Spleen (tissue), 11 donors: ENCODE results near the gene PDE4B. TPM values are rescaled to one million over a fixed set of nuclear protein-coding genes. Genes with fewer than 3 reads are reported as not detected.
"Not testable (repeated sequence)": the region's sequence is repeated elsewhere in the genome, so short reads cannot be mapped to it uniquely, and the experiment has no call there.

Experiments
- DNase-seq: peaks from one replicate; pipeline ENCODE4 v3.0.0-alpha.2; 2020
- H3K27ac ChIP-seq, 8 donors: fragments of 200-600 bp; sonication (generic) in 7 of 8; 1 replicate in 4 of 8; 2 replicates in 4 of 8; pipeline versions ENCODE4 v1.5.0 to v1.8.0; 2016 to 2021; ENCODE audit warnings: inconsistent platforms in 4 of 8, mild to moderate bottlenecking in 4 of 8, moderate library complexity in 1 of 8
- H3K27me3 ChIP-seq, 7 donors: fragments of 200-600 bp; sonication (generic) in 6 of 7; replicated peaks in 1 of 7; 1 replicate in 4 of 7; 2 replicates in 3 of 7; pipeline versions ENCODE4 v1.5.0 to v1.8.0; 2016 to 2021; ENCODE audit warnings: inconsistent platforms in 3 of 7, mild to moderate bottlenecking in 1 of 7
- H3K36me3 ChIP-seq, 6 donors: fragments of 200-600 bp; sonication (generic) in 5 of 6; 1 replicate in 4 of 6; 2 replicates in 2 of 6; pipeline versions ENCODE4 v1.5.0 to v1.8.0; 2016 to 2021; ENCODE audit warnings: inconsistent platforms in 2 of 6
- H3K4me1 ChIP-seq, 6 donors: fragments of 200-600 bp; sonication (generic) in 5 of 6; 1 replicate in 3 of 6; 2 replicates in 3 of 6; pipeline versions ENCODE4 v1.5.0 to v1.8.0; 2016 to 2021; ENCODE audit warnings: inconsistent platforms in 3 of 6
- H3K4me3 ChIP-seq, 8 donors: fragments of 200-600 bp; sonication (generic) in 7 of 8; 1 replicate in 4 of 8; 2 replicates in 4 of 8; pipeline versions ENCODE4 v1.5.0 to v1.8.0; 2016 to 2021; ENCODE audit warnings: inconsistent platforms in 4 of 8, mild to moderate bottlenecking in 4 of 8, moderate library complexity in 2 of 8
- H3K9me3 ChIP-seq, 8 donors: fragments of 200-600 bp; sonication (generic) in 7 of 8; 1 replicate in 4 of 8; 2 replicates in 4 of 8; pipeline versions ENCODE4 v1.5.0 to v1.8.0; 2016 to 2021; ENCODE audit warnings: inconsistent platforms in 4 of 8
- POLR2A ChIP-seq, 3 donors: fragments of 450-650 bp; IDR thresholded peaks; one replicate each; pipeline ENCODE4 v1.5.1; 2017; ENCODE audit warnings: antibody characterized with exemption in 3 of 3, mild to moderate bottlenecking in 1 of 3
- POLR2AphosphoS5 ChIP-seq, 3 donors: sonication (generic); formaldehyde crosslinking; IDR thresholded peaks; one replicate each; pipeline ENCODE4 v1.5.1; 2017; ENCODE audit warnings: antibody characterized with exemption in 3 of 3
- WGBS, 5 donors: extraction: QIAGEN DNeasy Blood & Tissue Kit in 3 of 5; methylation state at CpG; one replicate each; pipeline versions ENCODE4 v1.1.5 to v1.1.7; 2013 to 2018; 5-methylcytosine and 5-hydroxymethylcytosine counted together
- intact Hi-C: fragments of 100-400 bp; cut with DNase I; formaldehyde crosslinking; loops from one replicate; pipeline ENCODE4 v1.15.0; 2023; ENCODE audit warnings: low total_unique reads
- polyA plus RNA-seq, 3 donors: library from polyadenylated mRNA; stranded (reverse); fragments of 200-250 nt; gene quantifications; one replicate each; pipeline ENCODE4 v1.2.1, GENCODE V29; 2013
- total RNA-seq, 7 donors: library from RNA; depleted of rRNA in 3 of 7; stranded (reverse); fragments of >200 nt in 3 of 7; fragmentation: NEBNext Ultra II Directional in 4 of 7; extraction: Animal tissue kit (Norgen Biotek cat#: 25700) in 4 of 7; gene quantifications; one replicate each; pipeline versions ENCODE4 v1.1.0 to v1.2.1, GENCODE V29; 2016 to 2021
- TF ChIP-seq, protein P1 (sequence below), 11 experiments: fragments of 200-600 bp in 7 of 11; fragments of 450-650 bp in 4 of 11; sonication (generic) in 4 of 11; IDR thresholded peaks in 8 of 11; conservative IDR thresholded peaks in 3 of 11; 1 replicate in 7 of 11; 2 replicates in 4 of 11; pipeline versions ENCODE4 v1.4.0 to v1.8.0; 2016 to 2021; ENCODE audit warnings: antibody characterized with exemption in 11 of 11, inconsistent platforms in 4 of 11, mild to moderate bottlenecking in 1 of 11
- donor health status: healthy with polysubstance abuse.
- donor health status: DM: no; HTN: no; CAD: no; lungs with moderate emphysema.
- donor health status: DM: no; HTN: no; CAD: no.
- donor health status: Bipolar disorder and iron deficiency.
- donor health status: healthy.
- donor health status: DM: no; HTN: no; CAD: no.
- donor health status: DM: yes; HTN: yes; CAD: no.

PDE4B gene
- total and polyA plus RNA-seq, 10 donors = 12.6 to 88.2 (median 51.9) TPM

DNA sequence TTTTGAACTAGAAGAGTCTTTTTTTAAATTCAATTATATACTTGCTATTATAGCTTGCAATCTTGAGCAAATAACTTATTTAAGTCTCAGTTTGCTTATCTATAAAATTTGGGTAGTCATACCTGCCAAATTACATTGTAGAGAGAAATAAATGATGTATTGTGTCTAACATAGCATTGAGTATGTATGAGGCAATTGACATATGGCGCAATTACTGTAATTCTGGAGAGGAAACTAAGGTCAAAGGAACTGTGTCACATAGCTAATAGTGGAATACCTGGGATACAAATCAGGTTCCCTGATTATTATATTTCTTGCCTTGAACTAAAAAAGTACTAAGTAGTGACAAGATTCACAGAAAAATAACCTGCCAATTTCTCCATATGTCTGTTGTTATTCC, 302.5 kb downstream of the PDE4B start:
- peaks cover 0 to 5% (median 0%) of the 10 kb centered on the region in 8 donors for H3K9me3 ChIP-seq
- TF ChIP-seq POLR2AphosphoS5 (IDR thresholded peaks at IDR 0.05) = no peak
- no peak for TF ChIP-seq POLR2A (IDR thresholded peaks at IDR 0.05)
- TF ChIP-seq, protein P1, sequence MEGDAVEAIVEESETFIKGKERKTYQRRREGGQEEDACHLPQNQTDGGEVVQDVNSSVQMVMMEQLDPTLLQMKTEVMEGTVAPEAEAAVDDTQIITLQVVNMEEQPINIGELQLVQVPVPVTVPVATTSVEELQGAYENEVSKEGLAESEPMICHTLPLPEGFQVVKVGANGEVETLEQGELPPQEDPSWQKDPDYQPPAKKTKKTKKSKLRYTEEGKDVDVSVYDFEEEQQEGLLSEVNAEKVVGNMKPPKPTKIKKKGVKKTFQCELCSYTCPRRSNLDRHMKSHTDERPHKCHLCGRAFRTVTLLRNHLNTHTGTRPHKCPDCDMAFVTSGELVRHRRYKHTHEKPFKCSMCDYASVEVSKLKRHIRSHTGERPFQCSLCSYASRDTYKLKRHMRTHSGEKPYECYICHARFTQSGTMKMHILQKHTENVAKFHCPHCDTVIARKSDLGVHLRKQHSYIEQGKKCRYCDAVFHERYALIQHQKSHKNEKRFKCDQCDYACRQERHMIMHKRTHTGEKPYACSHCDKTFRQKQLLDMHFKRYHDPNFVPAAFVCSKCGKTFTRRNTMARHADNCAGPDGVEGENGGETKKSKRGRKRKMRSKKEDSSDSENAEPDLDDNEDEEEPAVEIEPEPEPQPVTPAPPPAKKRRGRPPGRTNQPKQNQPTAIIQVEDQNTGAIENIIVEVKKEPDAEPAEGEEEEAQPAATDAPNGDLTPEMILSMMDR (IDR thresholded peaks at IDR 0.05 in 8 of 11, conservative IDR thresholded peaks at IDR 0.05 in 3 of 11) = no peak
- intact Hi-C loops = no loop called here
- no peak overlapping the region for H3K27ac ChIP-seq
- no peaks in the 10 kb centered on the region for H3K36me3 ChIP-seq
- no peaks in the 10 kb centered on the region for H3K27me3 ChIP-seq
- no peaks in the 10 kb centered on the region for H3K4me1 ChIP-seq
- no peak for DNase-seq
- H3K4me3 ChIP-seq = no peak overlapping the region
- WGBS, 5 donors = 89 to 98% (median 92%) methylated on average over 1 of the region's 1 CpG

DNA sequence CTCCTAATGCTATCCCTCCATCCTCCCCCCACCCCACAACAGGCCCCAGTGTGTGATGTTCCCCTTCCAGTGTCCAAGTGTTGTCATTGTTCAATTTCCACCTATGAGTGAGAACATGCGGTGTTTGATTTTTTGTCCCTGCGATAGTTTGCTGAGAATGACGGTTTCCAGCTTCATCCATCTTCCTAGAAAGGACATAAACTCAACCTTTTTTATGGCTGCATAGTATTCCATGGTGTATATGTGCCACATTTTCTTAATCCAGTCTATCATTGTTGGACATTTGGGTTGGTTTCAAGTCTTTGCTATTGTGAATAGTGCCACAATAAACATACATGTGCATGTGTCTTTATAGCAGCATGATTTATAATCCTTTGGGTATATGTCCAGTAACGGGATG, 308.3 kb downstream of the PDE4B start:
- 86 to 92% (median 90%) methylated on average over 3 to 4 of the region's 4 CpGs for WGBS, 5 donors
- H3K4me3 ChIP-seq, intact Hi-C loops, H3K27me3 ChIP-seq, H3K27ac ChIP-seq, H3K4me1 ChIP-seq, DNase-seq, H3K36me3 ChIP-seq: not testable (repeated sequence)
- H3K9me3 ChIP-seq = peaks cover 0 to 21% (median 0%) of the 10 kb centered on the region in 8 donors

DNA sequence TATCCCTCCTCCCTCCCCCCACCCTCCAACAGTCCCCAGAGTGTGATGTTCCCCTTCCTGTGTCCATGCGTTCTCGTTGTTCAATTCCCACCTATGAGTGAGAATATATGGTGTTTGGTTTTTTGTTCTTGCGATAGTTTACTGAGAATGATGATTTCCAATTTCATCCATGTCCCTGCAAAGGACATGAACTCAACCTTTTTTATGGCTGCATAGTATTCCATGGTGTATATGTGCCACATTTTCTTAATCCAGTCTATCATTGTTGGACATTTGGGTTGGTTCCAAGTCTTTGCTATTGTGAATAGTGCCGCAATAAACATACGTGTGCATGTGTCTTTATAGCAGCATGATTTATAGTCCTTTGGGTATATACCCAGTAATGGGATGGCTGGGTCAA, 311.4 kb downstream of the PDE4B start:
- H3K4me1 ChIP-seq, H3K27ac ChIP-seq, DNase-seq, intact Hi-C loops, H3K36me3 ChIP-seq, H3K27me3 ChIP-seq, H3K4me3 ChIP-seq: not testable (repeated sequence)
- H3K9me3 ChIP-seq = peaks cover 0 to 21% (median 0%) of the 10 kb centered on the region in 8 donors
- WGBS, 5 donors = 83 to 96% (median 90%) methylated on average over 3 of the region's 5 CpGs

DNA sequence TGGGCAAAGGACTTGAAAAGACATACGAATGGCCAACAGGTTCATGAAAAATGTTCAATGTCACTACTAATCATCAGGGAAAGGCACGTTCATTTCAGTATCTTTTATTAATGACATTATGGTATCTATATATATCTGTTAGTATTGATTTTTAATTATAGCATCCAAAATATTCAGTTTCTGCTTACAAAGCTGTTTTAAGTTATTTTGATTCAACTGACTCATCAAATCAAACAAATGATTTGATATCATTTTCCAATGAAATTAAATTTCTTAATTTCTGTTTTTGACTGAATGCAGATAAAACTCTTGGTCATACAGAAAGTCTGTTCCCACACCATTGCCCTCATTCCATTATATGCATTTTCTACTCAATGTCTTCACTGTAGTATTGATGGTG, 315.9 kb downstream of the PDE4B start:
- 81 to 96% (median 88%) methylated on average over 2 of the region's 2 CpGs for WGBS, 5 donors
- Histone ChIP-seq H3K36me3 (no peaks in the 10 kb centered on the region), H3K4me1 (no peaks in the 10 kb centered on the region), H3K9me3 (peaks cover 0 to 5% (median 0%) of the 10 kb centered on the region in 8 donors), H3K27ac (no peak overlapping the region), H3K27me3 (no peaks in the 10 kb centered on the region), H3K4me3 (no peak overlapping the region)
- intact Hi-C loops = no loop called here
- no peak for TF ChIP-seq POLR2A (IDR thresholded peaks at IDR 0.05)
- TF ChIP-seq, protein P1 (IDR thresholded peaks at IDR 0.05 in 8 of 11, conservative IDR thresholded peaks at IDR 0.05 in 3 of 11) = no peak
- no peak for TF ChIP-seq POLR2AphosphoS5 (IDR thresholded peaks at IDR 0.05)
- no peak for DNase-seq

DNA sequence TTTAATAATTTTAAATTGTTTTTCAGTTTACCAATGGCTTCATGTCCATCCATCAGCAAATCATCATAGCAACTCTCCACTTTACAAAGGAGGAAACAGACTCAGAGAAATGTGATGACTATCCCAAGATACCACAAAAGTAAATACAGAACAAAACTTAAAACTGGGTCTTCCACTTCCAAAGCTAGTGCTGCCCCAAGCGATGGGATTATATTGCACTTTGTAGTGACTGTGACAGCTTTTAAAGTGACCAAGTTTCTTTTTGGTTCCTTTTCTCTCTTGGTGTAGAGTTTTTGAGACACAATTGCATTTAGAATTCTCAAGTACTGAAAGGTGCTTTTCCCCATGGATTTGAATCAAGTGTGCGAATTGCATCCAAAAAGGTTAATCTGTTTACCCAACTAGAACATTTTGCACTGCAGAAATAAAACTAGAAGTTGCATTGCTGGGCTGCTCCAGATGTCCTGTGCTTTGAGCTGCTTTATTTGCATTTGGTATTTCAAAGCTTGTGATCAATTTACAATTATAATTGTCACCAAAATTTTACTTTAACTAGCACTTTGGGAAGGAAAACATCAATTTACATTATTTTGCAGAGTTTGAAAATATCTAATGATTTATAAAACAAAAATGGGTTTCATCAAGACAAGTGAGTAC, 320.2 kb downstream of the PDE4B start:
- no peak for DNase-seq
- WGBS, 5 donors = 70 to 92% (median 86%) methylated on average over 2 of the region's 2 CpGs

More for the DNA sequence above, 320.2 kb downstream of the PDE4B start:
- TF ChIP-seq, protein P1 (IDR thresholded peaks at IDR 0.05 in 8 of 11, conservative IDR thresholded peaks at IDR 0.05 in 3 of 11) = no peak
- no peak for TF ChIP-seq POLR2AphosphoS5 (IDR thresholded peaks at IDR 0.05)
- TF ChIP-seq POLR2A (IDR thresholded peaks at IDR 0.05) = no peak
- Histone ChIP-seq H3K4me3 (no peak overlapping the region), H3K4me1 (no peaks in the 10 kb centered on the region), H3K27ac (no peak overlapping the region), H3K9me3 (no peaks in the 10 kb centered on the region), H3K27me3 (no peaks in the 10 kb centered on the region), H3K36me3 (no peaks in the 10 kb centered on the region)
- intact Hi-C loops = no loop called here
